ENCODE data around the gene FOXC1. TPM values are rescaled to one million over a fixed set of nuclear protein-coding genes. Genes with fewer than 3 reads are reported as not detected.
A peak's percentile ranks its signal among the peaks of the same experiment; 100 is the strongest.

Gene FOXC1
- total RNA-seq, 2 experiments from 2014 or later: not detected

DNA sequence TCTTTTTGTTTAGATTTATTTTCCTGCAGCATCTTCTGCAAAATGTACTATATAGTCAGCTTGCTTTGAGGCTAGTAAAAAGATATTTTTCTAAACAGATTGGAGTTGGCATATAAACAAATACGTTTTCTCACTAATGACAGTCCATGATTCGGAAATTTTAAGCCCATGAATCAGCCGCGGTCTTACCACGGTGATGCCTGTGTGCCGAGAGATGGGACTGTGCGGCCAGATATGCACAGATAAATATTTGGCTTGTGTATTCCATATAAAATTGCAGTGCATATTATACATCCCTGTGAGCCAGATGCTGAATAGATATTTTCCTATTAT is 3.2 kb downstream of the FOXC1 start:
- DNase-seq (ENCODE audit: low spot score): no peak
- Histone ChIP-seq H3K4me2 (ENCODE audit: low read length) (no peak overlapping the region), H2AFZ (ENCODE audit: low read length) (no peak overlapping the region), H3K27ac (ENCODE audit: low read depth, low read length, poor library complexity, severe bottlenecking) (no peak overlapping the region), H3K9me3 (ENCODE audit: low read length) (no peaks in the 10 kb centered on the region), H4K20me1 (ENCODE audit: insufficient read depth, low read length) (0 out of 2 replicates have a peak, but pooled peaks cover 3% of the 10 kb centered on the region), H3K4me1 (ENCODE audit: insufficient read depth, low read length, poor library complexity, severe bottlenecking) (no peaks in the 10 kb centered on the region), H3K79me2 (ENCODE audit: insufficient read depth, low read depth, low read length) (no peaks in the 10 kb centered on the region), H3K36me3 (ENCODE audit: insufficient read depth, low read length) (no peaks in the 10 kb centered on the region), H3K4me3 (ENCODE audit: low read depth, low read length, poor library complexity, severe bottlenecking) (no peak overlapping the region), H3K9me2 (ENCODE audit: insufficient read depth, low read length) (no peaks in the 10 kb centered on the region)
- intact Hi-C loops (cut with micrococcal nuclease; ENCODE audit: unreplicated experiment): no loop called here
- CTCF ChIA-PET (ENCODE audit: unreplicated experiment): no interaction called here
- TF ChIP-seq, protein P1, sequence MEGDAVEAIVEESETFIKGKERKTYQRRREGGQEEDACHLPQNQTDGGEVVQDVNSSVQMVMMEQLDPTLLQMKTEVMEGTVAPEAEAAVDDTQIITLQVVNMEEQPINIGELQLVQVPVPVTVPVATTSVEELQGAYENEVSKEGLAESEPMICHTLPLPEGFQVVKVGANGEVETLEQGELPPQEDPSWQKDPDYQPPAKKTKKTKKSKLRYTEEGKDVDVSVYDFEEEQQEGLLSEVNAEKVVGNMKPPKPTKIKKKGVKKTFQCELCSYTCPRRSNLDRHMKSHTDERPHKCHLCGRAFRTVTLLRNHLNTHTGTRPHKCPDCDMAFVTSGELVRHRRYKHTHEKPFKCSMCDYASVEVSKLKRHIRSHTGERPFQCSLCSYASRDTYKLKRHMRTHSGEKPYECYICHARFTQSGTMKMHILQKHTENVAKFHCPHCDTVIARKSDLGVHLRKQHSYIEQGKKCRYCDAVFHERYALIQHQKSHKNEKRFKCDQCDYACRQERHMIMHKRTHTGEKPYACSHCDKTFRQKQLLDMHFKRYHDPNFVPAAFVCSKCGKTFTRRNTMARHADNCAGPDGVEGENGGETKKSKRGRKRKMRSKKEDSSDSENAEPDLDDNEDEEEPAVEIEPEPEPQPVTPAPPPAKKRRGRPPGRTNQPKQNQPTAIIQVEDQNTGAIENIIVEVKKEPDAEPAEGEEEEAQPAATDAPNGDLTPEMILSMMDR (conservative IDR thresholded peaks at IDR 0.05; ENCODE audit: low read length): no peak
- peak; percentile 89; the same call in 1 of the 2 replicates for TF ChIP-seq EZH2phosphoT487 (IDR thresholded peaks at IDR 0.05; ENCODE audit: borderline replicate concordance, low read depth, low read length)
- POLR2A ChIA-PET: interaction anchor here (0.6 kb wide), 1 partner anchor 16 kb away, joined by 3 read pairs; no protein-coding TSS in a partner anchor
- no TSS peak for BruUV-seq (replicated peaks)

DNA sequence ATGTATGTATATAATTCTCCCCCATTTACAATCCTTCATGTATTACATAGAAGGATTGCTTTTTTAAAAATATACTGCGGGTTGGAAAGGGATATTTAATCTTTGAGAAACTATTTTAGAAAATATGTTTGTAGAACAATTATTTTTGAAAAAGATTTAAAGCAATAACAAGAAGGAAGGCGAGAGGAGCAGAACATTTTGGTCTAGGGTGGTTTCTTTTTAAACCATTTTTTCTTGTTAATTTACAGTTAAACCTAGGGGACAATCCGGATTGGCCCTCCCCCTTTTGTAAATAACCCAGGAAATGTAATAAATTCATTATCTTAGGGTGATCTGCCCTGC is 3.6 kb downstream of the FOXC1 start:
- Histone ChIP-seq H3K79me2 (ENCODE audit: insufficient read depth, low read depth, low read length) (no peaks in the 10 kb centered on the region), H3K4me3 (ENCODE audit: low read depth, low read length, poor library complexity, severe bottlenecking) (no peak overlapping the region), H3K36me3 (ENCODE audit: insufficient read depth, low read length) (no peaks in the 10 kb centered on the region), H2AFZ (ENCODE audit: low read length) (no peak overlapping the region), H3K9me2 (ENCODE audit: insufficient read depth, low read length) (no peaks in the 10 kb centered on the region), H3K27ac (ENCODE audit: low read depth, low read length, poor library complexity, severe bottlenecking) (no peak overlapping the region), H3K4me1 (ENCODE audit: insufficient read depth, low read length, poor library complexity, severe bottlenecking) (no peaks in the 10 kb centered on the region), H3K4me2 (ENCODE audit: low read length) (no peak overlapping the region), H3K9me3 (ENCODE audit: low read length) (no peaks in the 10 kb centered on the region), H4K20me1 (ENCODE audit: insufficient read depth, low read length) (0 out of 2 replicates have a peak, but pooled peaks cover 3% of the 10 kb centered on the region)
- ChIA-PET CTCF (ENCODE audit: unreplicated experiment) (no interaction called here), POLR2A (interaction anchor here (0.6 kb wide), 1 partner anchor 17 kb away, joined by 3 read pairs; no protein-coding TSS in a partner anchor)
- TF ChIP-seq EZH2phosphoT487 (IDR thresholded peaks at IDR 0.05; ENCODE audit: borderline replicate concordance, low read depth, low read length): no peak
- TF ChIP-seq, protein P1 (conservative IDR thresholded peaks at IDR 0.05; ENCODE audit: low read length): no peak
- BruUV-seq (replicated peaks): no TSS peak
- DNase-seq (ENCODE audit: low spot score): no peak
- intact Hi-C loops (cut with micrococcal nuclease; ENCODE audit: unreplicated experiment): no loop called here

DNA sequence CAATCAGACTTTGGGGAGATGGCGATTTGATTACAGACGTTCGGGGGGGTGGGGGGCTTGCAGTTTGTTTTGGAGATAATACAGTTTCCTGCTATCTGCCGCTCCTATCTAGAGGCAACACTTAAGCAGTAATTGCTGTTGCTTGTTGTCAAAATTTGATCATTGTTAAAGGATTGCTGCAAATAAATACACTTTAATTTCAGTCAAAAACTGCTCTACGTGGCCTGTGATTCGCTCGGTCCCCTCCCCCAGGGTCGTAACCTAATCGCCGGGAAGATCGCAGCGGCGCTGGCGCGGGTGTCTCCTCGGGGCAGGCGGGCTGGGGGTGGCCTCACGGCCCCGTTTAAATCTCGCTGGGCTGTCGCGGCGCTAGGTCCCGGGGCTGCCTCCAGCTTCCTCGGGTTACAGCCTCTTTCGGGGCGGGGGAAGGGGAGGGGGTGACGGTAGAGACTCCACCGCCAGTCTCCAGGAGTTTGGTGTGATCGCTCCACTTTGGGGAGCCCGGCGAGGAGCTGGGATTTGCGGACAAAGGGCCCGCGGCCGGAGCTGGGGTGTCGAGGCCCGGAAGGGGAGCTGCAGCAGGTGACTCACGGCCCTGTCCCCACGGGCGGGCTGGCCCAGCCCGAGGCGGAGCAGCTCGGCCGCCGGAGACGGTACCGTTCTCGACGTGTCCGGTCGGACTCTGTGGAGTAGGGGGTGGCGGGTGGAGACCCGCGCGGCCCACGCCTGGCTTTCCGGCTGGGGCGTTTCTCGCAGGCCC is 4.2 kb downstream of the FOXC1 start:
- Histone ChIP-seq H3K4me2 (ENCODE audit: low read length) (no peak overlapping the region), H3K79me2 (ENCODE audit: insufficient read depth, low read depth, low read length) (no peaks in the 10 kb centered on the region), H3K9me3 (ENCODE audit: low read length) (no peaks in the 10 kb centered on the region), H3K4me1 (ENCODE audit: insufficient read depth, low read length, poor library complexity, severe bottlenecking) (no peaks in the 10 kb centered on the region), H3K9me2 (ENCODE audit: insufficient read depth, low read length) (no peaks in the 10 kb centered on the region), H3K27ac (ENCODE audit: low read depth, low read length, poor library complexity, severe bottlenecking) (no peak overlapping the region), H4K20me1 (ENCODE audit: insufficient read depth, low read length) (0 out of 2 replicates have a peak, but pooled peaks cover 3% of the 10 kb centered on the region), H2AFZ (ENCODE audit: low read length) (no peak overlapping the region), H3K4me3 (ENCODE audit: low read depth, low read length, poor library complexity, severe bottlenecking) (no peak overlapping the region), H3K36me3 (ENCODE audit: insufficient read depth, low read length) (no peaks in the 10 kb centered on the region)
- CTCF ChIA-PET (ENCODE audit: unreplicated experiment): no interaction called here
- no TSS peak for BruUV-seq (replicated peaks)
- no peak for DNase-seq (ENCODE audit: low spot score)
- intact Hi-C loops (cut with micrococcal nuclease; ENCODE audit: unreplicated experiment): no loop called here
- TF ChIP-seq, protein P1 (conservative IDR thresholded peaks at IDR 0.05; ENCODE audit: low read length): no peak
- no peak for TF ChIP-seq EZH2phosphoT487 (IDR thresholded peaks at IDR 0.05; ENCODE audit: borderline replicate concordance, low read depth, low read length)
- POLR2A ChIA-PET: interaction anchor here (0.7 kb wide), 1 partner anchor 320 kb away, joined by 3 read pairs; no protein-coding TSS in a partner anchor
